Transverse colon (tissue), 4 donors: ENCODE results near the gene LSM10.

Experiments
- CTCF ChIP-seq, 5 experiments: fragments of 200-600 bp in 3 of 5; fragments of 450-650 bp in 2 of 5; sonication (generic) in 3 of 5; IDR thresholded peaks; 1 replicate in 2 of 5; 2 replicates in 3 of 5; pipeline ENCODE4 v1.5.1; 2016 to 2017; ENCODE audit warnings: antibody characterized with exemption in 5 of 5, inconsistent platforms in 3 of 5, mild to moderate bottlenecking in 2 of 5, moderate library complexity in 1 of 5
- POLR2A ChIP-seq: fragments of 450-650 bp; IDR thresholded peaks from one replicate; pipeline ENCODE4 v1.6.1; 2016; ENCODE audit warnings: antibody characterized with exemption, mild to moderate bottlenecking, moderate library complexity
- POLR2AphosphoS5 ChIP-seq, 3 donors: sonication (generic); formaldehyde crosslinking; IDR thresholded peaks; one replicate each; pipeline ENCODE4 v1.6.1; 2016; ENCODE audit warnings: antibody characterized with exemption in 3 of 3

DNA sequence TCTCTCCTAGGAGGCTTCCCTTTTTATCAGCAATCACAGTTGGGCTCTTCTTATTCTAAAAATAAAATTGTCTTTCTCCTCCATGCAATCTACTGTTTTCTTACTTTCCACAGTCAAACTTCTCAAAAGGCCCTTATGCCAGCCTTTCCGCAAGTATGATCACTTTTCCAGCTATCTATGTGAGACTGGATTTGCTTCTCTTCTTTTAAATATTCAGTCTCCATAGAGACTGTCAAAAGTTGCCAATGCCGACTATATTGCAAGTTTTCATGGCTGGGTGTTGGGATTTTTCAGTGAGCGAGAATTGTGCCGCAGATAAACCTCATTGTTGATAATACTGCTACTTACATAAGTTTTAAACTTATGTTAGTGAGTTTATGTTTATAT is 4.8 kb upstream of the LSM10 start:
- TF ChIP-seq CTCF (IDR thresholded peaks at IDR 0.05) = no peak
- no peak for TF ChIP-seq POLR2AphosphoS5 (IDR thresholded peaks at IDR 0.05)
- no peak for TF ChIP-seq POLR2A
